Islet of Langerhans (tissue), 1 donor: ENCODE data around the gene PALLD.

Experiments
- FAIRE-seq: peaks from one replicate; lab custom pipeline; 2011; peaks lifted over from hg19 to GRCh38; lab: Jason Lieb, UNC

Gene PALLD

GRCh38 chr4:168832763-168833575, 336.1 kb downstream of the PALLD start:
- FAIRE-seq, result no peak

- FAIRE-seq, result no peak
Observed at GRCh38 chr4:168833881-168834280, 337.0 kb downstream of the PALLD start.

- no peak for FAIRE-seq
Observed at GRCh38 chr4:168835880-168836454, 339.1 kb downstream of the PALLD start.

- FAIRE-seq, result no peak
Observed at GRCh38 chr4:168836490-168836889, 339.6 kb downstream of the PALLD start.

GRCh38 chr4:168837922-168838321, 341.1 kb downstream of the PALLD start:
- FAIRE-seq, result no peak

GRCh38 chr4:168839758-168840391, 343.0 kb downstream of the PALLD start:
- FAIRE-seq, result no peak

- FAIRE-seq, result no peak
Observed at GRCh38 chr4:168840392-168840763, 343.5 kb downstream of the PALLD start.

- no peak for FAIRE-seq
Observed at GRCh38 chr4:168841000-168841671, 344.3 kb downstream of the PALLD start.

GRCh38 chr4:168841672-168842019, 344.8 kb downstream of the PALLD start:
- no peak for FAIRE-seq

GRCh38 chr4:168842186-168842585, 345.3 kb downstream of the PALLD start:
- FAIRE-seq, result no peak

- no peak for FAIRE-seq
Observed at GRCh38 chr4:168843635-168844034, 346.8 kb downstream of the PALLD start.

- no peak for FAIRE-seq
Observed at GRCh38 chr4:168844353-168845049, 347.6 kb downstream of the PALLD start.

GRCh38 chr4:168845897-168846296, 349.0 kb downstream of the PALLD start:
- peak; percentile 94 for FAIRE-seq

- no peak for FAIRE-seq
Observed at GRCh38 chr4:168846414-168846813, 349.6 kb downstream of the PALLD start.

- FAIRE-seq, result no peak
Observed at GRCh38 chr4:168847771-168848502, 351.1 kb downstream of the PALLD start.

GRCh38 chr4:168849030-168849675, 352.3 kb downstream of the PALLD start:
- FAIRE-seq, result no peak

GRCh38 chr4:168849997-168850396, 353.1 kb downstream of the PALLD start:
- no peak for FAIRE-seq

- FAIRE-seq, result no peak
Observed at GRCh38 chr4:168852387-168852786, 355.5 kb downstream of the PALLD start.

- no peak for FAIRE-seq
Observed at GRCh38 chr4:168852933-168853713, 356.3 kb downstream of the PALLD start.

GRCh38 chr4:168853770-168854169, 356.9 kb downstream of the PALLD start:
- no peak for FAIRE-seq
